Tibial nerve (tissue), 4 donors: ENCODE results near the gene CHST15. TPM values are rescaled to one million over a fixed set of nuclear protein-coding genes. Genes with fewer than 3 reads are reported as not detected.

ENCODE experiments used
- DNase-seq, 2 donors: peaks; one replicate each; pipeline ENCODE4 v3.0.0-alpha.2; 2019; ENCODE audit warnings: low spot score in 2 of 2
- H3K27ac ChIP-seq, 4 donors: fragments of 200-600 bp; sonication (generic) in 3 of 4; one replicate each; pipeline ENCODE4 v1.5.1; 2017 to 2019; ENCODE audit warnings: mild to moderate bottlenecking in 1 of 4
- H3K27me3 ChIP-seq, 2 donors: fragments of 200-600 bp; sonication (generic) in 1 of 2; one replicate each; pipeline versions ENCODE4 v1.5.1 to v1.6.0; 2017 to 2019
- H3K36me3 ChIP-seq, 3 donors: fragments of 200-600 bp; sonication (generic); one replicate each; pipeline ENCODE4 v1.5.1; 2018 to 2019
- H3K4me1 ChIP-seq, 4 donors: fragments of 200-600 bp; sonication (generic) in 3 of 4; one replicate each; pipeline ENCODE4 v1.5.1; 2017 to 2019
- H3K4me3 ChIP-seq, 4 donors: fragments of 200-600 bp; sonication (generic) in 3 of 4; one replicate each; pipeline ENCODE4 v1.5.1; 2017 to 2019; ENCODE audit warnings: mild to moderate bottlenecking in 1 of 4, moderate library complexity in 1 of 4
- H3K9me3 ChIP-seq, 4 donors: fragments of 200-600 bp; sonication (generic) in 3 of 4; one replicate each; pipeline ENCODE4 v1.5.1; 2017 to 2019
- CTCF ChIP-seq, 5 experiments: fragments of 200-600 bp in 3 of 5; fragments of 450-650 bp in 2 of 5; sonication (generic) in 3 of 5; IDR thresholded peaks; one replicate each; pipeline ENCODE4 v1.5.1; 2016 to 2019; ENCODE audit warnings: antibody characterized with exemption in 5 of 5, mild to moderate bottlenecking in 3 of 5, moderate library complexity in 2 of 5
- EP300 ChIP-seq, 2 donors: sonication (generic); formaldehyde crosslinking; IDR thresholded peaks; one replicate each; pipeline ENCODE4 v1.6.1; 2017; ENCODE audit warnings: antibody characterized with exemption in 2 of 2, mild to moderate bottlenecking in 1 of 2
- POLR2A ChIP-seq, 2 donors: fragments of 450-650 bp; IDR thresholded peaks; one replicate each; pipeline ENCODE4 v1.6.1; 2017; ENCODE audit warnings: antibody characterized with exemption in 2 of 2, mild to moderate bottlenecking in 2 of 2, moderate library complexity in 2 of 2
- WGBS, 2 donors: methylation state at CpG; one replicate each; pipeline ENCODE4 v1.1.5; 2018; 5-methylcytosine and 5-hydroxymethylcytosine counted together
- total RNA-seq, 4 donors: library from RNA; depleted of rRNA; stranded (reverse); fragments of >200 nt; gene quantifications; one replicate each; pipeline ENCODE4 v1.1.0, GENCODE V29; 2016

Gene CHST15
- total RNA-seq, 4 donors from 2014 or later, result 29.8 to 45.6 (median 34.3) TPM

- Histone ChIP-seq H3K27ac (no peak overlapping the region), H3K4me1 (peaks cover 0 to 10% (median 0%) of the 10 kb centered on the region in 4 donors), H3K9me3 (no peaks in the 10 kb centered on the region), H3K27me3 (no peaks in the 10 kb centered on the region), H3K4me3 (no peak overlapping the region), H3K36me3 (no peaks in the 10 kb centered on the region)
- no peak for DNase-seq
- TF ChIP-seq EP300 (IDR thresholded peaks at IDR 0.05) (no peak), POLR2A (IDR thresholded peaks at IDR 0.05) (no peak), CTCF (IDR thresholded peaks at IDR 0.05) (no peak)
- 83 to 90% methylated on average over 6 to 8 of the region's 8 CpGs for WGBS, 2 donors
These were observed 34.9 kb downstream of the CHST15 start for GRCh38 chr10:124058346-124059003.

- Histone ChIP-seq H3K36me3 (no peaks in the 10 kb centered on the region), H3K4me3 (no peak overlapping the region), H3K9me3 (no peaks in the 10 kb centered on the region), H3K27me3 (no peaks in the 10 kb centered on the region), H3K4me1 (peaks cover 0 to 1% (median 0%) of the 10 kb centered on the region in 4 donors), H3K27ac (no peak overlapping the region)
- no peak for DNase-seq
- TF ChIP-seq EP300 (IDR thresholded peaks at IDR 0.05), result no peak
- no peak for TF ChIP-seq POLR2A (IDR thresholded peaks at IDR 0.05)
- TF ChIP-seq CTCF (IDR thresholded peaks at IDR 0.05), result no peak
- 53 to 65% methylated on average over 5 to 6 of the region's 6 CpGs for WGBS, 2 donors
These were observed 35.8 kb downstream of the CHST15 start for GRCh38 chr10:124057601-124058000.

- no peak for DNase-seq
- WGBS, 2 donors, result 93 to 96% methylated on average over 29 of the region's 29 CpGs
These were observed 36.9 kb downstream of the CHST15 start for GRCh38 chr10:124056337-124056980.

GRCh38 chr10:124053971-124054370 is 39.4 kb downstream of the CHST15 start:
- Histone ChIP-seq H3K9me3 (no peaks in the 10 kb centered on the region), H3K27me3 (no peaks in the 10 kb centered on the region), H3K36me3 (no peaks in the 10 kb centered on the region), H3K4me3 (no peak overlapping the region), H3K4me1 (peaks cover 0 to 6% (median 2%) of the 10 kb centered on the region in 4 donors), H3K27ac (no peak overlapping the region)
- DNase-seq, result no peak
- TF ChIP-seq POLR2A (IDR thresholded peaks at IDR 0.05) (no peak), EP300 (IDR thresholded peaks at IDR 0.05) (no peak), CTCF (IDR thresholded peaks at IDR 0.05) (no peak)
- 32 to 40% methylated on average over 2 of the region's 2 CpGs for WGBS, 2 donors

More at GRCh38 chr10:124056337-124056980, 36.9 kb downstream of the CHST15 start:
- TF ChIP-seq CTCF (IDR thresholded peaks at IDR 0.05) (no peak), POLR2A (IDR thresholded peaks at IDR 0.05) (no peak), EP300 (IDR thresholded peaks at IDR 0.05) (no peak)
- Histone ChIP-seq H3K36me3 (no peaks in the 10 kb centered on the region), H3K4me1 (no peaks in the 10 kb centered on the region), H3K9me3 (no peaks in the 10 kb centered on the region), H3K27me3 (no peaks in the 10 kb centered on the region), H3K4me3 (no peak overlapping the region), H3K27ac (no peak overlapping the region)

DNA sequence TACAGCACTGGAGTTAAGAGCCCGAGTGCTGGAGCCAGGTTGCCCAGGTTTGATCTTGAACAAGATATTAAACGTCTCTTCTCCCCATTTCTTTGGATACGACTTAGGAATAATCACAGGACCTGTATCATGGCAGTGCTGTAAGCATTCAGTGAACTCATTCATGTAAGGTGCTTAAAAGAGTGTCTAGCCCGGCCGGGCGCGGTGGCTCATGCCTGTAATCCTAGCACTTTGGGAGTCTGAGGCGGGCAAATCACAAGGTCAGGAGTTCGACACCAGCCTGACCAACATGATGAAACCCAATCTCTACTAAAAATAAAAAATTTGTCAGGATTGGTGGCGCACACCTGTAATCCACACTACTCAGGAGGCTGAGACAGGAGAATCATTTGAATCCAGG is 40.8 kb downstream of the CHST15 start:
- peaks cover 0 to 17% (median 7%) of the 10 kb centered on the region in 4 donors for H3K4me1 ChIP-seq
- H3K4me3 ChIP-seq, result no peak overlapping the region
- no peaks in the 10 kb centered on the region for H3K36me3 ChIP-seq
- no peak for DNase-seq
- no peak for TF ChIP-seq EP300 (IDR thresholded peaks at IDR 0.05)
- TF ChIP-seq POLR2A (IDR thresholded peaks at IDR 0.05), result no peak
- no peak for TF ChIP-seq CTCF (IDR thresholded peaks at IDR 0.05)
- 96 to 98% methylated on average over 10 of the region's 10 CpGs for whole genome bisulfite sequencing, 2 donors
- no peaks in the 10 kb centered on the region for H3K27me3 ChIP-seq
- H3K27ac ChIP-seq, result no peak overlapping the region
- H3K9me3 ChIP-seq, result no peaks in the 10 kb centered on the region
